Measurements from ENCODE around the gene PLEKHF1. TPM values are rescaled to one million over a fixed set of nuclear protein-coding genes. Genes with fewer than 3 reads are reported as not detected.

PLEKHF1 gene
- total and polyA plus RNA-seq, 2 experiments from 2014 or later = 10.1 to 25.1 TPM

GRCh38 chr19:29636553-29637360 lies 28.5 kb upstream of the PLEKHF1 start:
- Histone ChIP-seq H2AFZ (no peak overlapping the region), H3K36me3 (ENCODE audit: insufficient read depth) (no peaks in the 10 kb centered on the region), H3K27ac (ENCODE audit: low read depth) (no peak overlapping the region), H3K9me2 (ENCODE audit: insufficient read depth) (no peaks in the 10 kb centered on the region), H3K4me1 (ENCODE audit: insufficient read depth) (no peaks in the 10 kb centered on the region), H3K79me2 (replicated peaks; ENCODE audit: insufficient read depth) (no peaks in the 10 kb centered on the region), H4K20me1 (replicated peaks; ENCODE audit: insufficient read depth) (no peaks in the 10 kb centered on the region), H3K4me3 (no peak overlapping the region), H3F3A (replicated peaks; ENCODE audit: low read depth) (no peaks in the 10 kb centered on the region), H3K27me3 (ENCODE audit: insufficient read depth) (no peaks in the 10 kb centered on the region), H3K4me2 (no peak overlapping the region)
- Mint-ChIP-seq H3K36me3 (ENCODE audit: low read depth) (no peaks in the 10 kb centered on the region), H3K27ac (no peak overlapping the region), H3K27me3 (ENCODE audit: insufficient read depth, low read depth, poor library complexity) (peaks cover 4% of the 10 kb centered on the region), H3K4me1 (no peaks in the 10 kb centered on the region; the same call in 2 of the 3 replicates), H3K4me3 (no peak overlapping the region), H3K9me3 (no peaks in the 10 kb centered on the region)
- no peak for DNase-seq (ENCODE audit: low spot score)
- no peak for ATAC-seq
- no peak for TF ChIP-seq STAT1 (IDR thresholded peaks at IDR 0.05; ENCODE audit: unreplicated experiment)
- no peak for TF ChIP-seq ZNF331 (CRISPR knock-in tag; IDR thresholded peaks at IDR 0.05; ENCODE audit: low read depth)
- TF ChIP-seq ETS1 (IDR thresholded peaks at IDR 0.05) = no peak
- no peak for TF ChIP-seq ZNF114 (CRISPR knock-in tag; IDR thresholded peaks at IDR 0.05)
- no peak for TF ChIP-seq CREB1 (CRISPR knock-in tag; IDR thresholded peaks at IDR 0.05; ENCODE audit: low read depth)
- TF ChIP-seq CTCF (conservative IDR thresholded peaks at IDR 0.05; ENCODE audit: low read depth in 2 of 2) = no peak
- TF ChIP-seq REST (IDR thresholded peaks at IDR 0.05; ENCODE audit: unreplicated experiment) = no peak
- TF ChIP-seq ZNF462 (CRISPR knock-in tag; IDR thresholded peaks at IDR 0.05) = no peak
- no peak for TF ChIP-seq NANOG (IDR thresholded peaks at IDR 0.05; ENCODE audit: borderline replicate concordance)
- TF ChIP-seq EZH2phosphoT487 (IDR thresholded peaks at IDR 0.05; ENCODE audit: unreplicated experiment) = no peak
- TF ChIP-seq EZH2 (IDR thresholded peaks at IDR 0.05; ENCODE audit: low read depth, unreplicated experiment) = no peak
- TF ChIP-seq POLR2AphosphoS5 (IDR thresholded peaks at IDR 0.05; ENCODE audit: low read depth) = no peak
- TF ChIP-seq JUNB (IDR thresholded peaks at IDR 0.05; ENCODE audit: unreplicated experiment) = no peak

All from GM23338 (cell line).